PFSK-1 (cell line): Measurements from ENCODE around the gene DOCK4. TPM values are rescaled to one million over a fixed set of nuclear protein-coding genes. Genes with fewer than 3 reads are reported as not detected.

ENCODE experiments used
- FOXP2 ChIP-seq: optimal IDR thresholded peaks from 2 replicates; pipeline ENCODE3; 2011; ENCODE audit warnings: borderline replicate concordance, control low read depth, inconsistent platforms; ENCODE audit not compliant: insufficient read depth; ENCODE audit errors: extremely low read length, extremely low read depth
- POLR2AphosphoS5 ChIP-seq: IDR thresholded peaks from 2 replicates; pipeline ENCODE4 v1.6.1; 2012; ENCODE audit warnings: low read depth, mild to moderate bottlenecking, control low read depth, low read length, moderate library complexity
- SIN3A ChIP-seq: IDR thresholded peaks from 2 replicates; pipeline ENCODE4 v1.6.1; 2012; ENCODE audit warnings: mild to moderate bottlenecking, low read length, moderate library complexity, borderline replicate concordance; ENCODE audit not compliant: insufficient read depth
- TAF1 ChIP-seq: IDR thresholded peaks from 2 replicates; pipeline ENCODE4 v1.6.1; 2012; ENCODE audit warnings: low read length, control low read depth, borderline replicate concordance; ENCODE audit not compliant: insufficient read depth
- polyA plus RNA-seq: library from polyadenylated mRNA; unstranded; fragments of >200 nt; gene quantifications from one replicate; pipeline ENCODE4 v1.2.1, GENCODE V29; 2012; ENCODE audit warnings: low read depth, missing spikeins; ENCODE audit not compliant: insufficient read length
- TF ChIP-seq, protein P1 (sequence below), 2 experiments: IDR thresholded peaks; 2 replicates each; pipeline versions ENCODE4 v1.6.1 to v1.8.0; 2011 to 2012; ENCODE audit warnings: low read depth in 2 of 2, low read length in 2 of 2, control low read depth in 1 of 2, inconsistent platforms in 1 of 2, mild to moderate bottlenecking in 1 of 2, moderate library complexity in 1 of 2; ENCODE audit not compliant: insufficient read depth in 1 of 2

DOCK4 gene, protein sequence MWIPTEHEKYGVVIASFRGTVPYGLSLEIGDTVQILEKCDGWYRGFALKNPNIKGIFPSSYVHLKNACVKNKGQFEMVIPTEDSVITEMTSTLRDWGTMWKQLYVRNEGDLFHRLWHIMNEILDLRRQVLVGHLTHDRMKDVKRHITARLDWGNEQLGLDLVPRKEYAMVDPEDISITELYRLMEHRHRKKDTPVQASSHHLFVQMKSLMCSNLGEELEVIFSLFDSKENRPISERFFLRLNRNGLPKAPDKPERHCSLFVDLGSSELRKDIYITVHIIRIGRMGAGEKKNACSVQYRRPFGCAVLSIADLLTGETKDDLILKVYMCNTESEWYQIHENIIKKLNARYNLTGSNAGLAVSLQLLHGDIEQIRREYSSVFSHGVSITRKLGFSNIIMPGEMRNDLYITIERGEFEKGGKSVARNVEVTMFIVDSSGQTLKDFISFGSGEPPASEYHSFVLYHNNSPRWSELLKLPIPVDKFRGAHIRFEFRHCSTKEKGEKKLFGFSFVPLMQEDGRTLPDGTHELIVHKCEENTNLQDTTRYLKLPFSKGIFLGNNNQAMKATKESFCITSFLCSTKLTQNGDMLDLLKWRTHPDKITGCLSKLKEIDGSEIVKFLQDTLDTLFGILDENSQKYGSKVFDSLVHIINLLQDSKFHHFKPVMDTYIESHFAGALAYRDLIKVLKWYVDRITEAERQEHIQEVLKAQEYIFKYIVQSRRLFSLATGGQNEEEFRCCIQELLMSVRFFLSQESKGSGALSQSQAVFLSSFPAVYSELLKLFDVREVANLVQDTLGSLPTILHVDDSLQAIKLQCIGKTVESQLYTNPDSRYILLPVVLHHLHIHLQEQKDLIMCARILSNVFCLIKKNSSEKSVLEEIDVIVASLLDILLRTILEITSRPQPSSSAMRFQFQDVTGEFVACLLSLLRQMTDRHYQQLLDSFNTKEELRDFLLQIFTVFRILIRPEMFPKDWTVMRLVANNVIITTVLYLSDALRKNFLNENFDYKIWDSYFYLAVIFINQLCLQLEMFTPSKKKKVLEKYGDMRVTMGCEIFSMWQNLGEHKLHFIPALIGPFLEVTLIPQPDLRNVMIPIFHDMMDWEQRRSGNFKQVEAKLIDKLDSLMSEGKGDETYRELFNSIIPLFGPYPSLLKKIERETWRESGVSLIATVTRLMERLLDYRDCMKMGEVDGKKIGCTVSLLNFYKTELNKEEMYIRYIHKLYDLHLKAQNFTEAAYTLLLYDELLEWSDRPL (N-terminal part only)
- polyA plus RNA-seq, result 3.7 TPM

DNA sequence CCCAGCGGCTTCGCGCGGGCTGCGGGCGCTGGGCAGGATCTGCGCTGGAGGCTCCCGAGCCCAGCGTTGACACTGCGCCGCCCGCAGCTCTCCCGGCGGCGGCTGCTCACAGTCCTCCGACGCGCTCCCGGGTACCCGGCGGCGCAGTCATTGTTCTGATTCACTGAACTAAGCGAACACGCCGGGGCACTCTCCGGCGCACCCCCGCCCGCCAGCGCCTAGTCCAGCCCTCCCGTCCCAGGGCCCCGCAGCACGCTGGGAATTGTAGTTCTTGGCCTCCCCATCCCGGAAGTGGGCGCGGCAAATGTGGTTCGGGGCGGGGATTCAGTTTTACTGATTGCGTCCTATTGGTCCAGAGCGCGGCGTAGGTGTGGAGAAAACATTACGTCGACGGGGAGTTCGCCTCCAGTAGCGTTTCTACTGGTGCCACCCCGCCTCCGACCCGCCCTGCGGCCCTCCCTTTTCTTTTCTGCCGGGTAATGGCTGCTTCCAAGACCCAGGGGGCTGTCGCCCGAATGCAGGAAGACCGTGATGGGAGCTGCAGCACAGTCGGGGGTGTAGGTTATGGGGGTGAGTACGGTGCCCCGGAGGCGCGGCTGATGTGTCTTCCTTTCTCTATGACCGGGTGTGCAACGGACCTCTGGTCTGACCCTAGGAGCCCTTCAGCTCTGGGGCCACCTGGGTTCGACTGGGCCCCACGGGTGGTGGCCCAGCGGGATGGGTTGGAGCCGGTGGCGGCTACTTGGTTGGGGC is at the start of gene DOCK4, which contains the start of gene ZNF277:
Gene DOCK4 (minus strand): TSS at position 162 of the 753 bp plus-strand sequence. CDS start 261 bp downstream, outside the sequence.
Gene ZNF277 (plus strand): TSS at position 458 of the 753 bp plus-strand sequence. CDS start 22 bp downstream, at position 480.
- peak; percentile 35; the same call in 1 of the 2 replicates for TF ChIP-seq POLR2AphosphoS5
- TF ChIP-seq SIN3A, result peak; percentile 27; the same call in 1 of the 2 replicates
- peak; percentile 69; the same call in 1 of the 2 replicates for TF ChIP-seq TAF1
- TF ChIP-seq, protein P1, sequence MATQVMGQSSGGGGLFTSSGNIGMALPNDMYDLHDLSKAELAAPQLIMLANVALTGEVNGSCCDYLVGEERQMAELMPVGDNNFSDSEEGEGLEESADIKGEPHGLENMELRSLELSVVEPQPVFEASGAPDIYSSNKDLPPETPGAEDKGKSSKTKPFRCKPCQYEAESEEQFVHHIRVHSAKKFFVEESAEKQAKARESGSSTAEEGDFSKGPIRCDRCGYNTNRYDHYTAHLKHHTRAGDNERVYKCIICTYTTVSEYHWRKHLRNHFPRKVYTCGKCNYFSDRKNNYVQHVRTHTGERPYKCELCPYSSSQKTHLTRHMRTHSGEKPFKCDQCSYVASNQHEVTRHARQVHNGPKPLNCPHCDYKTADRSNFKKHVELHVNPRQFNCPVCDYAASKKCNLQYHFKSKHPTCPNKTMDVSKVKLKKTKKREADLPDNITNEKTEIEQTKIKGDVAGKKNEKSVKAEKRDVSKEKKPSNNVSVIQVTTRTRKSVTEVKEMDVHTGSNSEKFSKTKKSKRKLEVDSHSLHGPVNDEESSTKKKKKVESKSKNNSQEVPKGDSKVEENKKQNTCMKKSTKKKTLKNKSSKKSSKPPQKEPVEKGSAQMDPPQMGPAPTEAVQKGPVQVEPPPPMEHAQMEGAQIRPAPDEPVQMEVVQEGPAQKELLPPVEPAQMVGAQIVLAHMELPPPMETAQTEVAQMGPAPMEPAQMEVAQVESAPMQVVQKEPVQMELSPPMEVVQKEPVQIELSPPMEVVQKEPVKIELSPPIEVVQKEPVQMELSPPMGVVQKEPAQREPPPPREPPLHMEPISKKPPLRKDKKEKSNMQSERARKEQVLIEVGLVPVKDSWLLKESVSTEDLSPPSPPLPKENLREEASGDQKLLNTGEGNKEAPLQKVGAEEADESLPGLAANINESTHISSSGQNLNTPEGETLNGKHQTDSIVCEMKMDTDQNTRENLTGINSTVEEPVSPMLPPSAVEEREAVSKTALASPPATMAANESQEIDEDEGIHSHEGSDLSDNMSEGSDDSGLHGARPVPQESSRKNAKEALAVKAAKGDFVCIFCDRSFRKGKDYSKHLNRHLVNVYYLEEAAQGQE (IDR thresholded peaks at IDR 0.05; ENCODE audit: insufficient read depth in 1 of 2, low read depth in 2 of 2, low read length in 2 of 2), result peak in 1 of 2 experiments; percentile 35; a peak in 1 of 4 replicates
- TF ChIP-seq FOXP2, result no peak

DNA sequence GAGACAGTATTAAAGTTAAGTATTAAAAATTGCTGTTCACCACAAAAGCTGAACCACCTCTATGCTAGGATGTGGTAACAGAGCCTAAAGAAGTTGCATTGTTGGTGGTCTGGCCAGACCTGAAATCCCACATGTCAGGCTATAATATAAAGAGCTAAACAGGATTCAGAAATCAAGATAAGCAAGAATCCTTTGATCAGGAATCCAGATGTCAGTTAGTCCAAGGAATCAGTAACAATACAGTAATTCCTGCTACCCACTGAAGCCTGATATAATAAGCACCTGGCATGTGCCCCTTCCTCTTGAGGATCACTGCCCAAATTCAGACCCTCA is 49.2 kb upstream of the DOCK4 start:
- TF ChIP-seq, protein P1 (IDR thresholded peaks at IDR 0.05; ENCODE audit: insufficient read depth in 1 of 2, low read depth in 2 of 2, low read length in 2 of 2), result no peak
- TF ChIP-seq TAF1, result no peak
- no peak for TF ChIP-seq POLR2AphosphoS5
- no peak for TF ChIP-seq FOXP2
- TF ChIP-seq SIN3A, result no peak

DNA sequence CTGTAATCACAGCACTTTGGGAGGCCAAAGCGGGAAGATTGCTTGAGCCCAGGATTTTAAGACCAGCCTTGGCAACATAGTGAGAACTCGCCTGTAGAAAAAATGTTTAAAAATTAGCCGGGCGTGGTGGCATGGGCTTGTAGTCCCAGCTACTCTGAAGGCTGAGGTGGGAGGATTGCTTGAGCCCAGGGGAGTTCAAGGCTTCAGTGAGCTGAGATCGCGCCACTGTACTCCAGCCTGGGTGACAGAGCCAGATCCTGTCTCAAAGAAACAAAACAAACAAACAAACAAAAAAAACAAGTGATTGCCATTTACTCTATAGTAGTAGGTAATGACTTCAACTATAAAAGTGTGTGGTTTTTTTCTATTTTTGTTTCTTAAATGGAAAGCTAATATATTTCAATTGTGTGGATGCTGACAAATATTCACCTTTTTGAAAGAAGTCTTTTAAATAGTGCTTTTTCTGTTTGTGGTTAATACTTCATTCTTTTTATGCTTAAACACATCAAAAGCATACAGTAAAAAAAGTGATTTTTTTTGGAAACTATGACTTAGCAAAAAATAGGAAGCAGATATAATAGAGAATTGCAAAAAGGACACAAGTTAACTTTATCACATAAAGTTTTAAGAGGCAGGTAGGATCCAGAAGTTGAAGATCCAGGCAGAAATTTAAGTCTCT is 48.6 kb upstream of the DOCK4 start:
- TF ChIP-seq POLR2AphosphoS5, result no peak
- TF ChIP-seq SIN3A, result no peak
- no peak for TF ChIP-seq TAF1
- TF ChIP-seq, protein P1 (IDR thresholded peaks at IDR 0.05; ENCODE audit: insufficient read depth in 1 of 2, low read depth in 2 of 2, low read length in 2 of 2), result no peak
- no peak for TF ChIP-seq FOXP2

DNA sequence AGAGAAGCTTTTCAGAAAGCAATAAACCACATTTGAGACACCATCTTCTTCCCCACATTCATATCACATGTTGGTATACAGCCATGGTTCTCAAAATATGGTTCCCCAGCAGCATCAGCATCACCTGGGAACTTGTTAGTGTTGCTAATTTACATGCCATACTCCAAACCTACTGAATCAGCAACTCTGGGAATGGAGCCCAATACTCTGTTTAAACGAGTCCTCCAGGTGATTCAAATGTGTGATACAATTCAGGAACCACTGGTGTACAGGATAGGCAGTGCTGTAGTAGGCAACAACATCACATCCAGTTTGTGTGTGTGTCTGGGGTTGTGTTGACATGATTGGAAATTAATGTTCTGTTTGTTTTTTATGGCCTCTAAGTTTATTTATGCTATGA is 48.0 kb upstream of the DOCK4 start:
- TF ChIP-seq SIN3A, result no peak
- no peak for TF ChIP-seq POLR2AphosphoS5
- no peak for TF ChIP-seq FOXP2
- no peak for TF ChIP-seq TAF1
- TF ChIP-seq, protein P1 (IDR thresholded peaks at IDR 0.05; ENCODE audit: insufficient read depth in 1 of 2, low read depth in 2 of 2, low read length in 2 of 2), result no peak
